ENCODE results near the gene HHIPL2.

Gene HHIPL2

GRCh38 chr1:222547944-222548671 lies at the start of gene HHIPL2:
TSS of gene HHIPL2 (minus strand) at chr1:222548104. CDS start at chr1:222548044, 60 bp downstream.
- no peak for DNase-seq (ENCODE audit: low read depth)

- DNase-seq (ENCODE audit: low read depth) = no peak
These were observed 48.8 kb upstream of the HHIPL2 start for GRCh38 chr1:222596696-222597095.

- no peak for DNase-seq (ENCODE audit: low read depth)
These were observed 46.9 kb upstream of the HHIPL2 start for GRCh38 chr1:222594789-222595188.

DNA sequence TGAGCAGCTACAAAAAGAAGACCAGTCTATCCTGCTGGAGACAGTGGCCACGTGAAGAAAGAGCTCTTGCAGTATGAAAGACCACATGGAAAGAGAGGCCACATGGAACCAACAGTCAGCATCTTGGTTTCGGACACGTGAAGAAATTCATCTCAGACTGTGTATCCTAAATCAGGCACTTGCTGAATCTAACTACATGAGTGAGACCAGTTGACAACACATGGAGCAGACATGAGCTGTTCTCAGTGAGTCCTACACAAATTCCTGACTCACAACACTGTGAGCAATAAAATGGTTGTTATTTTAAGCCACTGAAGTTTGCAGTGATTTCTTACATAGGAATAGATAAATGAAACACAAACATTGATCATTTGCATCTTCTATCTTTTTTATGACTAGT lies 44.3 kb upstream of the HHIPL2 start:
- no peak for DNase-seq (ENCODE audit: low read depth)

GRCh38 chr1:222589462-222590302 lies 41.8 kb upstream of the HHIPL2 start, which contains the start of gene TAF1A:
TSS of gene TAF1A (minus strand) at chr1:222589933.
- DNase-seq (ENCODE audit: low read depth) = peak; percentile 80

DNA sequence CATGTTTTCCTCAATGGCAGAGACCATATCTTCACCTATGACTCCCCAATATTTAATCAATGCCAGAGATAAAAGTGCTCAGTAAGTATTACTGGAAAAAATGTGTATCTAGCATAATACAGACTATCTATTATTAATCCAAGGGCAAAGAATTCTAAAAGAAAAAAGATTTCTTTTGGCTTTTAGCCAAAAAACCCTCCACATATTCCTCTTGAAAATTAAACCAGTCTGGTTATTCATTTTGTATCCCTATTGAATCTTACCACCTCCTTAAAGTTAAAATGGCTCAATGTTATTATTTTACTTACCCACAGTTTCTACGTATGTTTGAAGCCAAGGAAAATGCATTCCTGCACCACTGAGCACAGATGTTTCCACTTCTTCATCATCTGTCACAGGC lies 40.2 kb upstream of the HHIPL2 start:
- DNase-seq (ENCODE audit: low read depth) = no peak

DNA sequence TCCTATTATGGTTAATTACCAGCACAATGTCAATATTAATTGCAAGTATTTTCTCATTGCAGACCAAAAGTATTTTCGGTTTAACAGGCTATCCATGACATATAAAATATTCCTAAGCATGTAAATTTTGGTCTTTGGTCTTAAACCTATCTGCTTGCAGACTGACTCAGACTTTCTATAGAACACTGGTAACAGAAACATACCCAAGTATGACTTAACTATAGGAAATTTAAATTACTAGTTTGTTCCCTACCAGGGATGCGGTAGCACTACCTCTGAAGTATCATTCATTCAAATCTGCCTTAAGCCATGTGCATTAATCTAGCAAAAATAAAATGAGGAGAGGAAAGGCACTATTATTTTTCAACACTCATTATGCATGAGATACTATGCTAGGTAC lies 38.9 kb upstream of the HHIPL2 start:
- DNase-seq (ENCODE audit: low read depth) = no peak

GRCh38 chr1:222583079-222583478 lies 35.2 kb upstream of the HHIPL2 start:
- no peak for DNase-seq (ENCODE audit: low read depth)

DNA sequence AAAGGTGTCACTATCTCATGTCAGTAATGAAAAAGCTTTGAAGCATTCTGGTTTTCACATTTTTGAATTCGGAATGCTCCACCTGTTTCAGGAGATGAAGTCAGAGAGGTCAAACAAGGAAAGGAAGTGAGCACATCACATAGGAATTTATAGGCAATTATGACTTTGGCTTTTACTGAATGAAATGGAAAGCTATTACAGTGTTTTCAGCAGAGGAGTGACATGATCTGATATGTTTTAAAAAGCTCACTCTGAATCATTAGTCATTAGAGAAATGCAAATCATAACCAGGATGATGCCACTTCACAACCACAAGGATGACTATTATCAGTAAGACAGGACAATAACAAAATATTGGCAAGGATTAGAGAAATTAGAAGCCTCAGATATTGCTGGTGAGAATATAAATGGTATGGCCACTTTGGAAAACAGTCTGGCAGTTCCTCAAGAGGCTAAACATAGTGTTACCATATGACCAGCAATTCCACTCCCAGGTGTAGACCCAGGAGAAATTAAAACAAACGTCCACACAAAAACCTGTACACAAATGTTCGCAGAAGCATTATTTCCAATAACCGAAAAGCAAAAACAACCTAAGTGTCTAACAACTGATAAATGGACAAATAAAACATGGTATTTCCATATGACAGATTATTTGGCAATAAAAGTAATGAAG lies 34.3 kb upstream of the HHIPL2 start:
- DNase-seq (ENCODE audit: low read depth) = peak; percentile 16

DNA sequence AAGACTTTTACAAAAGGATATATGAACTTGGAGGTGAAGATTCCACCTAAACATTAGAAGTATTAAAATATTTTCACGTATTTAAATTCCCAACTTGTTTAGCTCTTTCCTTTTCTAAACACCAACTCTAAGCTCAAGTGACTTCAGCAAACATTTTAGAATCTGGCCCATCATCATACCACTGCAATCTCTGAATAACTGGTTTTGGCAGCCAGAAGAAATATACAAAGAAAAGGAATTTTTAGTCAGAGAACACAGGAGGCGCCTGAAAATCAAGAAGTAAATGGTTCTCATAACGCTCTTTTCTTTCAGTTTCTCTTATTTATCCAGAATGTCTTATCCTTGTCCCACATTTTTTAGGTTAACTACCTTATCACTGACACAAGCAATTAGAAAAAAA lies 31.4 kb upstream of the HHIPL2 start:
- no peak for DNase-seq (ENCODE audit: low read depth)

DNA sequence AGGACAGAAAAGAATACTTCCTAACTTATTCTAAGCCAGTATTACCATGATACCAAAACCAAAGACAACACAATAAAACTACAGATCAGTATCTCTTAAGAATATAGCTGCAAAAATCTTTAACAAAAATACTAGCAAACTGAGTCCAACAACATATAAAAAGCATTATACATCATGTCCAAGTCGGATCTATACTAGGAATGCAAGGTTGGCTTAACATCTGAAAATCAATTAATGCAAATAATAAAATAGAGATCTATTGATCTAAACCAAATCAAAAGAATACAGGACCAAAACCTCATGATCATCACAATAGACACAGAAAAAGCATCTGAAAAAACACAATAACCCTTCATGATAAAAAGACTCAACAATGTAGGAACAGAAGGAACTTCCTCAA lies 22.9 kb upstream of the HHIPL2 start:
- no peak for DNase-seq (ENCODE audit: low read depth)

DNA sequence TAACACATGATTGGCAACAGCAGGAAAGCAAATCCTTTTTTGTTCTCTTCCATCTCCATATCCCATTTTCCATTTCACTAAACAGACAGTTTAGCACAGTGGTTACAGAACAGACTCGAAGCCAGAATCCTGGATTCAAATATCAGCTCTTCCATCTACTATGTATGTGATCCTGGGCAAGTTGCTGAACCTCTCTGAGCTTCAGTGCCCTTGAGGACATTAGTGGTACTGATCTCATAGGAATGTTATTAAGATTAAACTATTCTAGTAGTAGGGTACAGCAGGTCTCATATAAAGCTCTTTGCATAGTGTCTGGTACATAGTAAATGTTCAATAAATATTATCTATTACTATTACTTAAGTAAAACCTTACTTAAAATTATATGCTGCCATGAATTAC lies 13.8 kb upstream of the HHIPL2 start:
- no peak for DNase-seq (ENCODE audit: low read depth)

GRCh38 chr1:222557574-222557973 lies 9.7 kb upstream of the HHIPL2 start:
- DNase-seq (ENCODE audit: low read depth) = no peak

GRCh38 chr1:222557148-222557547 lies 9.2 kb upstream of the HHIPL2 start:
- no peak for DNase-seq (ENCODE audit: low read depth)

DNA sequence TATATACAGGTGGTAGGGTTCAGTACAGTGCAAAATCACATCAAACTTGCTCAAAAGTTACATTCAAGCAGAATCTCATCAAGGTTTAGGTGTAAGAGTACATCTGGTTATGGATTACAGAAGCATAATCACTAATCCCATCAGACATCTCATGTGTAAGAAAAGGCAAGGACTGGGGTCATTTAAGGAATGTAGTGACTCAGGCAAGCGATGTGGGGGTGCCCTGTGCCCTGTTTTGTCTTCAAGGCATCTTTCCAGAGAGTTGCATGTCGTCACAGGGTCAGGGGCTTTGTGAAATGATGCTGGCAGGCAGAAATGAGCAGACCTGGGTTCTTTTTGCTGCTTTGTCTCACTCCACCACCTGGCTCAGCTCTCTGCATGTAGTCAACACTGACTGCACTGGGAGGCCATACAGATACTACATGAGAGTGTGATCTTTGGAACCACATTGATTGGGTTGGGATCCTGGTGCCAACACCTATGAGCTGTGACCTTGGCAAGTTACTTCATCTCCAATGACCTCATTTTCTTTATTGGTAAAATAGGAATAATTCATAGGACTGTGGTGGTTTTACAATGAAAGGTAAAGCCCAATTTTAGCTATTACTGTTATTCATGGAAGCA lies 8.2 kb upstream of the HHIPL2 start:
- DNase-seq (ENCODE audit: low read depth) = peak; percentile 6

DNA sequence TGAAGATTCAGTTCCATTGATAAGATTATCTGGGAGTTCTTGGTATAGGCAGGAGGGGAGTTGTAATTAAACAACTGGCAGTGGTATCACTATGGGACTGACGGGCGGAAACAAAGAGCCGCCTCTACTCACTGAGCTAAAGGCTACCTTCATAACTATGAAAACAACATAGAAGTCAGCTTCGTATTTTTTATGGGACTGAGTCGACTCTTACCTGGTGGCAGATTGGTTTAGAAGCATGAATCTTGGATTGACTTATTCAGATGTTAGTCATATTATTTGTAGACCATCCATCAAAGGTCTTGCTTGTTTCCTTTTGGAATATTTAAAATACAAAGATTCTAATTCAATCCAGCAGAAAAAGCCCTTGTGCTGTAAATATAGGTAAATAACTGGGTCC lies 6.3 kb upstream of the HHIPL2 start:
- no peak for DNase-seq (ENCODE audit: low read depth)

- DNase-seq (ENCODE audit: low read depth) = no peak
These were observed 5.0 kb upstream of the HHIPL2 start for GRCh38 chr1:222552882-222553281.

- DNase-seq (ENCODE audit: low read depth) = no peak
These were observed 667 bp downstream of the HHIPL2 start for GRCh38 chr1:222547260-222547614.

DNA sequence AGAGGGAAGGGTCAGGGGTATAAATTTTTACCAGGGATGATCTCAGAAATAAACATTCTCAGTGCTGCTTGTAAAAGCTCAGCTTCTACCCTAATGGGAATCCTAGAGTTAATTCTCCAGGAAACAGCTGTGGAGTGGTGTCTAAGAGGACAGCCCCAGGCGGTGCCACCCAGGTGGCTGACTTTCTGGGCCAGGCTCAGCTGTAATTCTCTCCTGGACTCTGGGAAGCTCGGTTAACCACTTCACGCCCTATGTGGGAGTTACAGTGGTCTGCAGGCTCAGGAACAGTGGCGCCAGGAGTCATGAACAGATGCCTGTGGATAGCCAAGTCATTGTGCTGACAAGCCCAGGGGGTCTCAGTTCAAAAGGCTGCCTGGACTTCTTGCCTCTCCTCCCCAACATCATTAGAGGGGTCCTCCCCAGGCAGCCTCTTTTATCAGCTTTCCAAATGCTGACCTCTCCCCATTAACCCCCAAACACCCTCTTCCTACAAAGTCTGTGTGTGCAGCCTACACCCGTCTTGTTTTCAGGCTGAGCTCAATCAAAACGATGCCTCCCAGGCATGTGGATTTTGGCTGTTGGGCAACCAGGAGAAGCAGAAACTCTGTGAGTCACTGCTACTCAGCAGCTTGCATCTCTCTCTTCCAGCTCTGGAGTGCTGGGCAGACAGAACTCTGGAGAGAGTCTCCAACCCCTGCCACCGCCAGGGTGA lies 1.2 kb downstream of the HHIPL2 start:
- DNase-seq (ENCODE audit: low read depth) = peak; percentile 80

DNA sequence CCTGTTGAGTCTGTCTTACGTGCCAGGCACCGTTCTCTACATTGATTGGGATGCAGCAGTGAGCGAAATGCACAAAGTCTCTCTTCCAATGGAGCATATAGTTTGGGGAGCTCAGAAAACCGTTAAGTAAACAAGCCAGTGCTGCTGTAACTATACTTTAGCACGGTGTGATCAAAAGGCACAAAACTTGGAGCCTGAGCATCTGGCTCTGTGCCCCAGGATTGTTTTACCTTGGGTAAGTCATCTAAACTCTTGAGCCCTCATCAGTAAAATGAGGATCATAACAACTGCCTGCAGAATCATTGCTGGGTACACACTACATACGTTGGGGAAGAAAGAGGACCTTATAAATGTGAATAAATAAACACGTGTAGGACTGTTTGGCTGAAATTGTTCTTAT lies 1.8 kb downstream of the HHIPL2 start:
- no peak for DNase-seq (ENCODE audit: low read depth)

- no peak for DNase-seq (ENCODE audit: low read depth)
These were observed 4.1 kb downstream of the HHIPL2 start for GRCh38 chr1:222543817-222544216.

- no peak for DNase-seq (ENCODE audit: low read depth)
These were observed 7.3 kb downstream of the HHIPL2 start for GRCh38 chr1:222540598-222540995.

Measured in amniotic epithelial cell (primary cell).